Gastrocnemius medialis (tissue), 4 donors: ENCODE results near the gene CYTH3.

Source experiments
- POLR2A ChIP-seq, 2 donors: fragments of 450-650 bp; IDR thresholded peaks; one replicate each; pipeline ENCODE4 v1.6.1; 2017; ENCODE audit warnings: antibody characterized with exemption in 2 of 2, mild to moderate bottlenecking in 2 of 2, moderate library complexity in 2 of 2
- TF ChIP-seq, protein P1 (sequence below), 5 experiments: fragments of 450-650 bp in 3 of 5; fragments of 200-600 bp in 2 of 5; sonication (generic) in 2 of 5; IDR thresholded peaks in 4 of 5; conservative IDR thresholded peaks in 1 of 5; 1 replicate in 4 of 5; 2 replicates in 1 of 5; pipeline ENCODE4 v1.5.1; 2016 to 2019; ENCODE audit warnings: antibody characterized with exemption in 5 of 5, mild to moderate bottlenecking in 3 of 5, moderate library complexity in 3 of 5

DNA sequence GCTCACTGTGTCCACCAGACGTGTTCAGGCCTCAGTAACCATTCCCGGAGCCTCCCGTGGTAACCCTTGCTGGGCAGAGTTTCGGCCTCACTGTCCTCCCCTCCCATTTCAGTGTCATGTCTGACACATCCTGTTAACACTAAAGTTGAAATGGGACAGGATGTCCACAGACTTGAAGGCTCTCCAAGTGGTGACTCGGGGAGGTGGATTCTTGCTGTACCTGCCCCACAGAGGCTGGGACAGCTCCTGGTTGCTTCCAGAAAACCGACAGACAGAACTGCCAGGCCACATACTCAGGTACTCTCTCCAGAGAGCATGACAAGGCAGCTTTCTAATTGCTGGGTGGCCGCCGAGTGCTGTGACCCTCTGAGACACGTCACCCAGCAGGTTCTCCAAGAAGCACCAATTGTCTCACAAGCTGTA, 17.9 kb upstream of the CYTH3 start:
- TF ChIP-seq, protein P1, sequence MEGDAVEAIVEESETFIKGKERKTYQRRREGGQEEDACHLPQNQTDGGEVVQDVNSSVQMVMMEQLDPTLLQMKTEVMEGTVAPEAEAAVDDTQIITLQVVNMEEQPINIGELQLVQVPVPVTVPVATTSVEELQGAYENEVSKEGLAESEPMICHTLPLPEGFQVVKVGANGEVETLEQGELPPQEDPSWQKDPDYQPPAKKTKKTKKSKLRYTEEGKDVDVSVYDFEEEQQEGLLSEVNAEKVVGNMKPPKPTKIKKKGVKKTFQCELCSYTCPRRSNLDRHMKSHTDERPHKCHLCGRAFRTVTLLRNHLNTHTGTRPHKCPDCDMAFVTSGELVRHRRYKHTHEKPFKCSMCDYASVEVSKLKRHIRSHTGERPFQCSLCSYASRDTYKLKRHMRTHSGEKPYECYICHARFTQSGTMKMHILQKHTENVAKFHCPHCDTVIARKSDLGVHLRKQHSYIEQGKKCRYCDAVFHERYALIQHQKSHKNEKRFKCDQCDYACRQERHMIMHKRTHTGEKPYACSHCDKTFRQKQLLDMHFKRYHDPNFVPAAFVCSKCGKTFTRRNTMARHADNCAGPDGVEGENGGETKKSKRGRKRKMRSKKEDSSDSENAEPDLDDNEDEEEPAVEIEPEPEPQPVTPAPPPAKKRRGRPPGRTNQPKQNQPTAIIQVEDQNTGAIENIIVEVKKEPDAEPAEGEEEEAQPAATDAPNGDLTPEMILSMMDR (IDR thresholded peaks at IDR 0.05 in 4 of 5, conservative IDR thresholded peaks at IDR 0.05 in 1 of 5), result no peak
- no peak for TF ChIP-seq POLR2A (IDR thresholded peaks at IDR 0.05)
